ENCODE data around the gene CDC34.

The CDC34 gene

GRCh38 chr19:536031-536880, 4.7 kb downstream of the CDC34 start:
- H3K4me3 ChIP-seq (ENCODE audit: low read depth, low read length), result no peak overlapping the region
- no peak for TF ChIP-seq CTCF (IDR thresholded peaks at IDR 0.05; ENCODE audit: low read depth, low read length)

GRCh38 chr19:536881-537404, 5.4 kb downstream of the CDC34 start:
- TF ChIP-seq CTCF (IDR thresholded peaks at IDR 0.05; ENCODE audit: low read depth, low read length), result no peak
- H3K4me3 ChIP-seq (ENCODE audit: low read depth, low read length), result no peak overlapping the region

GRCh38 chr19:538641-539428, 7.3 kb downstream of the CDC34 start:
- H3K4me3 ChIP-seq (ENCODE audit: low read depth, low read length), result no peak overlapping the region
- no peak for TF ChIP-seq CTCF (IDR thresholded peaks at IDR 0.05; ENCODE audit: low read depth, low read length)

- no peak overlapping the region for H3K4me3 ChIP-seq (ENCODE audit: low read depth, low read length)
- no peak for TF ChIP-seq CTCF (IDR thresholded peaks at IDR 0.05; ENCODE audit: low read depth, low read length)
Measured at GRCh38 chr19:539429-540030, 8.0 kb downstream of the CDC34 start.

GRCh38 chr19:540867-541637, 9.5 kb downstream of the CDC34 start:
- no peak for TF ChIP-seq CTCF (IDR thresholded peaks at IDR 0.05; ENCODE audit: low read depth, low read length)

GRCh38 chr19:541699-542098, 10.1 kb downstream of the CDC34 start:
- TF ChIP-seq CTCF (IDR thresholded peaks at IDR 0.05; ENCODE audit: low read depth, low read length), result no peak
- no peak overlapping the region for H3K4me3 ChIP-seq (ENCODE audit: low read depth, low read length)

More at GRCh38 chr19:540867-541637, 9.5 kb downstream of the CDC34 start:
- no peak overlapping the region for H3K4me3 ChIP-seq (ENCODE audit: low read depth, low read length)
